H1 (cell line): ENCODE data around the gene RAB26. TPM values are rescaled to one million over a fixed set of nuclear protein-coding genes. Genes with fewer than 3 reads are reported as not detected.
"Not testable (repeated sequence)": the region's sequence is repeated elsewhere in the genome, so short reads cannot be mapped to it uniquely, and the experiment has no call there.

Source experiments
- CTCF ChIA-PET: fragments of 300-600 bp; sonication (Branson Sonifier 250); formaldehyde crosslinking; loops from one replicate; lab custom pipeline; 2021; ENCODE audit not compliant: partially characterized antibody; lab: Charles Lee
- POLR2A ChIA-PET: fragments of 300-600 bp; sonication (Branson Sonifier 250); formaldehyde crosslinking; loops from one replicate; lab custom pipeline; 2021; ENCODE audit warnings: inconsistent platforms; ENCODE audit not compliant: partially characterized antibody; lab: Charles Lee
- DNase-seq, 2 experiments: peaks; one replicate each; pipeline versions ENCODE4 v3.0.0 to v3.0.0-alpha.2; 2010 to 2022; ENCODE audit warnings: low spot score in 2 of 2, low read depth in 1 of 2, mixed read lengths in 1 of 2
- FAIRE-seq: peaks from 2 replicates; lab custom pipeline; 2011; peaks lifted over from hg19 to GRCh38; lab: Jason Lieb, UNC
- H2AFZ ChIP-seq: 2 replicates; pipeline ENCODE4 v1.8.1; 2012; ENCODE audit warnings: low read length, inconsistent platforms
- H2AK5ac ChIP-seq: 2 replicates; pipeline ENCODE4 v1.6.1; 2013; ENCODE audit warnings: low read depth, low read length
- H2BK120ac ChIP-seq: replicated peaks from 2 replicates; pipeline ENCODE3; 2013; ENCODE audit warnings: low read depth, low read length, inconsistent platforms
- H2BK12ac ChIP-seq: 2 replicates; pipeline ENCODE4 v1.6.1; 2013; ENCODE audit warnings: low read depth, low read length
- H2BK15ac ChIP-seq: 2 replicates; pipeline ENCODE4 v1.6.1; 2013; ENCODE audit warnings: low read length
- H2BK20ac ChIP-seq: 2 replicates; pipeline ENCODE4 v1.6.1; 2013; ENCODE audit warnings: low read length
- H2BK5ac ChIP-seq: 2 replicates; pipeline ENCODE4 v1.6.1; 2013; ENCODE audit warnings: low read depth, low read length
- H3K14ac ChIP-seq: 2 replicates; pipeline ENCODE4 v1.6.1; 2013; ENCODE audit warnings: inconsistent platforms; ENCODE audit not compliant: insufficient read length
- H3K18ac ChIP-seq: 2 replicates; pipeline ENCODE4 v1.6.1; 2013; ENCODE audit warnings: low read length; ENCODE audit errors: extremely low read depth
- H3K23ac ChIP-seq: 2 replicates; pipeline ENCODE4 v1.6.1; 2013; ENCODE audit warnings: inconsistent platforms; ENCODE audit not compliant: insufficient read length
- H3K23me2 ChIP-seq: 2 replicates; pipeline ENCODE4 v1.6.1; 2013; ENCODE audit warnings: low read depth, low read length
- H3K27ac ChIP-seq: 2 replicates; pipeline ENCODE4 v1.6.1; 2011; ENCODE audit warnings: low read depth, low read length, inconsistent platforms
- H3K27me3 ChIP-seq, 4 experiments: replicated peaks in 1 of 4; 1 replicate in 1 of 4; 2 replicates in 3 of 4; pipeline versions ENCODE4 v1.6.1 to v1.8.1; 2011 to 2013; ENCODE audit warnings: low read length in 3 of 4, mild to moderate bottlenecking in 3 of 4, inconsistent platforms in 2 of 4, mixed read lengths in 2 of 4, moderate library complexity in 1 of 4; ENCODE audit not compliant: control insufficient read depth in 3 of 4, insufficient read depth in 3 of 4; ENCODE audit errors: extremely low read depth in 1 of 4
- H3K36me3 ChIP-seq, 4 experiments: 2 replicates each; pipeline versions ENCODE4 v1.6.1 to v1.8.1; 2011 to 2013; ENCODE audit warnings: mild to moderate bottlenecking in 4 of 4, low read length in 3 of 4, moderate library complexity in 2 of 4, control low read depth in 1 of 4, inconsistent platforms in 1 of 4; ENCODE audit not compliant: insufficient read depth in 4 of 4, control insufficient read depth in 2 of 4
- H3K4ac ChIP-seq: replicated peaks from 2 replicates; pipeline ENCODE3; 2013; ENCODE audit warnings: low read length, low read depth, mixed read lengths, inconsistent platforms; ENCODE audit not compliant: insufficient read length
- H3K4me1 ChIP-seq, 4 experiments: replicated peaks in 1 of 4; 1 replicate in 1 of 4; 2 replicates in 3 of 4; pipeline versions ENCODE4 v1.6.1 to v1.8.1; 2011 to 2013; ENCODE audit warnings: low read length in 3 of 4, inconsistent platforms in 2 of 4, mixed read lengths in 1 of 4; ENCODE audit not compliant: insufficient read depth in 4 of 4, control insufficient read depth in 3 of 4
- H3K4me2 ChIP-seq, 2 experiments: 2 replicates each; pipeline versions ENCODE4 v1.6.1 to v1.8.1; 2011 to 2013; ENCODE audit warnings: low read depth in 2 of 2, low read length in 2 of 2, control low read depth in 1 of 2, inconsistent platforms in 1 of 2, mild to moderate bottlenecking in 1 of 2; ENCODE audit not compliant: insufficient read depth in 1 of 2
- H3K4me3 ChIP-seq, 4 experiments: fragments of 200-600, 300-600 bp in 1 of 4; sonication (generic), shearing (Covaris generic), sonication (Bioruptor Twin) in 1 of 4; 2 replicates each; pipeline versions ENCODE4 v1.5.1 to v1.8.1; 2011 to 2016; ENCODE audit warnings: low read length in 4 of 4, low read depth in 3 of 4, control low read depth in 2 of 4, inconsistent platforms in 2 of 4, mild to moderate bottlenecking in 2 of 4, mixed read lengths in 1 of 4, moderate library complexity in 1 of 4; ENCODE audit not compliant: insufficient read depth in 2 of 4; ENCODE audit errors: extremely low read depth in 1 of 4
- H3K56ac ChIP-seq: replicated peaks from 2 replicates; pipeline ENCODE3; 2013; ENCODE audit warnings: low read depth, mild to moderate bottlenecking, mixed read lengths, low read length, inconsistent platforms; ENCODE audit not compliant: insufficient read length
- H3K79me1 ChIP-seq: 2 replicates; pipeline ENCODE4 v1.6.1; 2013; ENCODE audit warnings: low read depth, low read length, control low read depth
- H3K79me2 ChIP-seq, 2 experiments: 2 replicates each; pipeline versions ENCODE4 v1.6.1 to v1.8.1; 2012 to 2013; ENCODE audit warnings: low read length in 2 of 2, mild to moderate bottlenecking in 2 of 2, inconsistent platforms in 1 of 2; ENCODE audit not compliant: insufficient read depth in 2 of 2, control insufficient read depth in 1 of 2
- H3K9ac ChIP-seq, 4 experiments: replicated peaks in 1 of 4; 1 replicate in 1 of 4; 2 replicates in 3 of 4; pipeline versions ENCODE4 v1.6.1 to v1.8.1; 2011 to 2013; ENCODE audit warnings: low read depth in 3 of 4, low read length in 3 of 4, control low read depth in 2 of 4, mild to moderate bottlenecking in 2 of 4, moderate library complexity in 2 of 4, inconsistent platforms in 1 of 4; ENCODE audit errors: extremely low read depth in 1 of 4
- H3K9me3 ChIP-seq, 2 experiments: 2 replicates each; pipeline versions ENCODE4 v1.6.1 to v1.8.1; 2012 to 2013; ENCODE audit warnings: mild to moderate bottlenecking in 2 of 2, moderate library complexity in 2 of 2, control low read depth in 1 of 2, inconsistent platforms in 1 of 2, low read depth in 1 of 2, low read length in 1 of 2, mixed read lengths in 1 of 2; ENCODE audit not compliant: insufficient read depth in 2 of 2
- H4K20me1 ChIP-seq, 2 experiments: replicated peaks in 1 of 2; 2 replicates each; pipeline versions ENCODE3 to v1.8.1; 2011 to 2013; ENCODE audit warnings: inconsistent platforms in 2 of 2, low read length in 2 of 2, mild to moderate bottlenecking in 1 of 2; ENCODE audit not compliant: insufficient read depth in 2 of 2, control insufficient read depth in 1 of 2
- H4K5ac ChIP-seq: 2 replicates; pipeline ENCODE4 v1.6.1; 2013; ENCODE audit warnings: low read length, low read depth, mixed read lengths, inconsistent platforms; ENCODE audit not compliant: insufficient read length
- H4K8ac ChIP-seq: 2 replicates; pipeline ENCODE4 v1.8.0; 2013; ENCODE audit warnings: mild to moderate bottlenecking, moderate library complexity, low read length, inconsistent platforms; ENCODE audit not compliant: insufficient read depth; ENCODE audit errors: extremely low read depth
- H4K91ac ChIP-seq: replicated peaks from 2 replicates; pipeline ENCODE3; 2013; ENCODE audit warnings: low read length, mixed read lengths, inconsistent platforms; ENCODE audit not compliant: insufficient read length
- WGBS, 2 experiments: shearing (Covaris generic) in 1 of 2; methylation state at CpG; one replicate each; pipeline versions ENCODE4 v1.1.6 to v1.1.7; 2013 to 2015; ENCODE audit warnings: low lambda C conversion rate in 2 of 2, mixed read lengths in 2 of 2, inconsistent platforms in 1 of 2, low coverage in 1 of 2, missing lambda C conversion rate in 1 of 2; ENCODE audit not compliant: insufficient replicate concordance in 2 of 2, insufficient coverage in 1 of 2, insufficient read length in 1 of 2; ENCODE audit errors: extremely low coverage in 1 of 2, missing lambda C conversion rate in 1 of 2; 5-methylcytosine and 5-hydroxymethylcytosine counted together
- polyA plus RNA-seq, 7 experiments: library from polyadenylated mRNA; depleted of rRNA in 3 of 7; stranded (reverse) in 5 of 7; unstranded in 2 of 7; fragments of >200 nt in 5 of 7; fragments of 200-250 nt in 2 of 7; gene quantifications; 1 replicate in 5 of 7; 2 replicates in 1 of 7; 4 replicates in 1 of 7; pipeline versions ENCODE4 v1.2.1 to v1.2.3, GENCODE V29; 2011 to 2013; ENCODE audit warnings: missing spikeins in 2 of 7, mixed read lengths in 2 of 7
- total RNA-seq: library from RNA; stranded (reverse); fragmentation: NEBNext Ultra II Directional; extraction: Animal tissue kit (Norgen Biotek cat#: 25700); gene quantifications from 2 replicates; pipeline ENCODE4 v1.2.1, GENCODE V29; 2021

RAB26 gene
- total and polyA plus RNA-seq, 2 of the 8 experiments (the other 6 are each of a cell fraction or from before 2014, with no cell fraction given): 4.3 to 5.4 TPM

- H4K8ac ChIP-seq, H2BK120ac ChIP-seq, H4K5ac ChIP-seq, H3K4ac ChIP-seq, H3K79me1 ChIP-seq, H3K23ac ChIP-seq, H3K27me3 ChIP-seq, H2BK20ac ChIP-seq, H3K27ac ChIP-seq, H3K4me2 ChIP-seq, H2BK5ac ChIP-seq, POLR2A ChIA-PET, H3K56ac ChIP-seq, H4K91ac ChIP-seq, H3K14ac ChIP-seq, H2BK12ac ChIP-seq, H3K4me3 ChIP-seq, H3K9ac ChIP-seq, H3K18ac ChIP-seq, H3K23me2 ChIP-seq, H2AFZ ChIP-seq, H2BK15ac ChIP-seq, H2AK5ac ChIP-seq, H3K79me2 ChIP-seq, H4K20me1 ChIP-seq, FAIRE-seq, H3K4me1 ChIP-seq, DNase-seq, H3K9me3 ChIP-seq: not testable (repeated sequence)
- CTCF ChIA-PET: interaction anchor here (0.6 kb wide), 1 partner anchor 29 kb away, joined by 3 read pairs; no protein-coding TSS in a partner anchor
- H3K36me3 ChIP-seq: peaks cover 0 to 40% (median 0%) of the 10 kb centered on the region in 4 experiments; a peak in 2 of 8 replicates
- 96% methylated on average over 13 of the region's 65 CpGs; no CpG with 5 or more reads in 1 of the 2 experiments for WGBS, 2 experiments
Observed at GRCh38 chr16:2111412-2112335, 36.8 kb upstream of the RAB26 start.
